Dendritic cell treated with granulocyte-macrophage colony-stimulating factor and Interleukin-4, amounts not matched to agents 40 ng/mL and 50 ng/mL, for 4 days (primary cell): ENCODE data around the gene ACTN4.

Source experiments
- H3K27ac Mint-ChIP-seq: one replicate; pipeline ENCODE4 v1.8.0; 2022; ENCODE audit warnings: mild to moderate bottlenecking, mixed read lengths
- H3K27me3 Mint-ChIP-seq: one replicate; pipeline ENCODE4 v1.8.0; 2022; ENCODE audit warnings: mild to moderate bottlenecking, mixed read lengths
- H3K36me3 Mint-ChIP-seq: one replicate; pipeline ENCODE4 v1.8.0; 2022; ENCODE audit warnings: low read depth, mixed read lengths
- H3K4me1 Mint-ChIP-seq: one replicate; pipeline ENCODE4 v1.8.0; 2022; ENCODE audit warnings: low read depth, mixed read lengths
- H3K4me3 Mint-ChIP-seq: one replicate; pipeline ENCODE4 v1.8.0; 2022; ENCODE audit warnings: mild to moderate bottlenecking, moderate library complexity, mixed read lengths
- H3K9me3 Mint-ChIP-seq: one replicate; pipeline ENCODE4 v1.8.0; 2022; ENCODE audit warnings: mixed read lengths
- intact Hi-C: fragments of 100-400 bp; cut with micrococcal nuclease; formaldehyde crosslinking; loops from one replicate; pipeline ENCODE4 v1.15.0; 2022

Gene ACTN4

GRCh38 chr19:38713865-38714264, 66.4 kb downstream of the ACTN4 start:
- intact Hi-C loops = no loop called here
- H3K9me3 Mint-ChIP-seq = no peaks in the 10 kb centered on the region
- no peak overlapping the region for H3K4me3 Mint-ChIP-seq
- H3K27ac Mint-ChIP-seq = no peak overlapping the region
- no peaks in the 10 kb centered on the region for H3K27me3 Mint-ChIP-seq
- no peaks in the 10 kb centered on the region for H3K4me1 Mint-ChIP-seq
- peaks cover 99% of the 10 kb centered on the region for H3K36me3 Mint-ChIP-seq

GRCh38 chr19:38714354-38714778, 66.9 kb downstream of the ACTN4 start:
- intact Hi-C loops = no loop called here
- H3K36me3 Mint-ChIP-seq = peaks cover 99% of the 10 kb centered on the region
- no peak overlapping the region for H3K27ac Mint-ChIP-seq
- no peak overlapping the region for H3K4me3 Mint-ChIP-seq
- no peaks in the 10 kb centered on the region for H3K9me3 Mint-ChIP-seq
- H3K4me1 Mint-ChIP-seq = no peaks in the 10 kb centered on the region
- H3K27me3 Mint-ChIP-seq = no peaks in the 10 kb centered on the region

- intact Hi-C loops = no loop called here
- H3K27me3 Mint-ChIP-seq = no peaks in the 10 kb centered on the region
- no peaks in the 10 kb centered on the region for H3K4me1 Mint-ChIP-seq
- peaks cover 99% of the 10 kb centered on the region for H3K36me3 Mint-ChIP-seq
- no peak overlapping the region for H3K4me3 Mint-ChIP-seq
- H3K9me3 Mint-ChIP-seq = no peaks in the 10 kb centered on the region
- no peak overlapping the region for H3K27ac Mint-ChIP-seq
Observed at GRCh38 chr19:38715555-38715954, 68.1 kb downstream of the ACTN4 start.

- intact Hi-C loops = no loop called here
- H3K4me3 Mint-ChIP-seq = no peak overlapping the region
- no peaks in the 10 kb centered on the region for H3K9me3 Mint-ChIP-seq
- no peak overlapping the region for H3K27ac Mint-ChIP-seq
- H3K36me3 Mint-ChIP-seq = peaks cover 99% of the 10 kb centered on the region
- no peaks in the 10 kb centered on the region for H3K4me1 Mint-ChIP-seq
- H3K27me3 Mint-ChIP-seq = no peaks in the 10 kb centered on the region
Observed at GRCh38 chr19:38717051-38717450, 69.6 kb downstream of the ACTN4 start.

GRCh38 chr19:38717855-38718254, 70.4 kb downstream of the ACTN4 start:
- Mint-ChIP-seq H3K4me3 (no peak overlapping the region), H3K9me3 (no peaks in the 10 kb centered on the region), H3K27me3 (no peaks in the 10 kb centered on the region), H3K4me1 (no peaks in the 10 kb centered on the region), H3K36me3 (peaks cover 99% of the 10 kb centered on the region), H3K27ac (no peak overlapping the region)
- intact Hi-C loops = no loop called here

GRCh38 chr19:38718747-38719543, 71.5 kb downstream of the ACTN4 start:
- Mint-ChIP-seq H3K4me3 (no peak overlapping the region), H3K9me3 (no peaks in the 10 kb centered on the region), H3K36me3 (peaks cover 99% of the 10 kb centered on the region), H3K4me1 (no peaks in the 10 kb centered on the region), H3K27me3 (no peaks in the 10 kb centered on the region), H3K27ac (no peak overlapping the region)
- intact Hi-C loops = no loop called here

- intact Hi-C loops = no loop called here
- H3K4me3 Mint-ChIP-seq = no peak overlapping the region
- H3K27ac Mint-ChIP-seq = no peak overlapping the region
- no peaks in the 10 kb centered on the region for H3K9me3 Mint-ChIP-seq
- no peaks in the 10 kb centered on the region for H3K27me3 Mint-ChIP-seq
- no peaks in the 10 kb centered on the region for H3K4me1 Mint-ChIP-seq
- peaks cover 99% of the 10 kb centered on the region for H3K36me3 Mint-ChIP-seq
Observed at GRCh38 chr19:38719761-38720558, 72.5 kb downstream of the ACTN4 start.

- no peak overlapping the region for H3K27ac Mint-ChIP-seq
- no peaks in the 10 kb centered on the region for H3K27me3 Mint-ChIP-seq
- intact Hi-C loops = no loop called here
- H3K4me1 Mint-ChIP-seq = no peaks in the 10 kb centered on the region
- H3K36me3 Mint-ChIP-seq = peaks cover 100% of the 10 kb centered on the region
- no peaks in the 10 kb centered on the region for H3K9me3 Mint-ChIP-seq
- H3K4me3 Mint-ChIP-seq = no peak overlapping the region
Observed at GRCh38 chr19:38720559-38721236, 73.2 kb downstream of the ACTN4 start.

GRCh38 chr19:38721496-38721895, 74.0 kb downstream of the ACTN4 start:
- H3K4me3 Mint-ChIP-seq = no peak overlapping the region
- H3K27ac Mint-ChIP-seq = no peak overlapping the region
- H3K4me1 Mint-ChIP-seq = no peaks in the 10 kb centered on the region
- H3K27me3 Mint-ChIP-seq = no peaks in the 10 kb centered on the region
- intact Hi-C loops = no loop called here
- H3K36me3 Mint-ChIP-seq = peaks cover 100% of the 10 kb centered on the region
- no peaks in the 10 kb centered on the region for H3K9me3 Mint-ChIP-seq

GRCh38 chr19:38721979-38722773, 74.7 kb downstream of the ACTN4 start:
- Mint-ChIP-seq H3K9me3 (no peaks in the 10 kb centered on the region), H3K27me3 (no peaks in the 10 kb centered on the region), H3K4me1 (no peaks in the 10 kb centered on the region), H3K36me3 (peaks cover 100% of the 10 kb centered on the region), H3K4me3 (no peak overlapping the region), H3K27ac (no peak overlapping the region)
- intact Hi-C loops = no loop called here

- Mint-ChIP-seq H3K4me3 (no peak overlapping the region), H3K36me3 (peaks cover 100% of the 10 kb centered on the region), H3K27me3 (no peaks in the 10 kb centered on the region), H3K27ac (no peak overlapping the region), H3K4me1 (peaks cover 5% of the 10 kb centered on the region), H3K9me3 (no peaks in the 10 kb centered on the region)
- intact Hi-C loops = no loop called here
Observed at GRCh38 chr19:38722947-38723605, 75.6 kb downstream of the ACTN4 start.

GRCh38 chr19:38723606-38723965, 76.1 kb downstream of the ACTN4 start:
- no peak overlapping the region for H3K4me3 Mint-ChIP-seq
- no peak overlapping the region for H3K27ac Mint-ChIP-seq
- H3K36me3 Mint-ChIP-seq = peaks cover 100% of the 10 kb centered on the region
- intact Hi-C loops = no loop called here
- no peaks in the 10 kb centered on the region for H3K9me3 Mint-ChIP-seq
- no peaks in the 10 kb centered on the region for H3K27me3 Mint-ChIP-seq
- peaks cover 10% of the 10 kb centered on the region for H3K4me1 Mint-ChIP-seq
